GM23338 (cell line): ENCODE measurements around the gene SSR3. TPM values are rescaled to one million over a fixed set of nuclear protein-coding genes. Genes with fewer than 3 reads are reported as not detected.

Experiments used
- ATAC-seq: fragments of 200-7000 bp; cut with Tn5 transposase; 3 replicates; pipeline ENCODE4 v1.9.1; 2020
- DNase-seq: peaks from one replicate; pipeline ENCODE4 v3.0.0-alpha.2; 2015; ENCODE audit warnings: low spot score
- H2AFZ ChIP-seq: fragments of 200-600 bp; sonication (generic); 2 replicates; pipeline ENCODE4 v1.8.0; 2016; ENCODE audit warnings: antibody characterized with exemption, mild to moderate bottlenecking, moderate library complexity
- H3F3A ChIP-seq: fragments of 200-600 bp; sonication (generic); replicated peaks from 2 replicates; pipeline ENCODE4 v1.8.0; 2017; ENCODE audit warnings: antibody characterized with exemption, mixed run types, low read depth
- H3K27ac ChIP-seq: fragments of 200-600 bp; sonication (generic); 2 replicates; pipeline ENCODE4 v1.6.1; 2016; ENCODE audit warnings: low read depth
- H3K27me3 ChIP-seq: fragments of 200-600 bp; sonication (generic); 2 replicates; pipeline ENCODE4 v1.8.0; 2016; ENCODE audit warnings: mild to moderate bottlenecking, mixed run types, moderate library complexity; ENCODE audit not compliant: insufficient read depth
- H3K36me3 ChIP-seq: fragments of 200-600 bp; sonication (generic); 2 replicates; pipeline ENCODE4 v1.8.0; 2016; ENCODE audit warnings: mild to moderate bottlenecking; ENCODE audit not compliant: insufficient read depth
- H3K4me1 ChIP-seq: fragments of 200-600 bp; sonication (generic); 2 replicates; pipeline ENCODE4 v1.8.0; 2016; ENCODE audit warnings: mild to moderate bottlenecking, moderate library complexity; ENCODE audit not compliant: insufficient read depth
- H3K4me2 ChIP-seq: fragments of 200-600 bp; sonication (generic); 2 replicates; pipeline ENCODE4 v1.7.1; 2017; ENCODE audit warnings: mixed run types
- H3K4me3 ChIP-seq: fragments of 200-600 bp; sonication (generic); 2 replicates; pipeline ENCODE4 v1.6.1; 2016; ENCODE audit warnings: mixed run types
- H3K79me2 ChIP-seq: fragments of 200-600 bp; sonication (generic); replicated peaks from 2 replicates; pipeline ENCODE4 v1.8.0; 2017; ENCODE audit warnings: mild to moderate bottlenecking; ENCODE audit not compliant: insufficient read depth
- H3K9me2 ChIP-seq: fragments of 200-600 bp; sonication (generic); 2 replicates; pipeline ENCODE4 v1.8.0; 2017; ENCODE audit not compliant: insufficient read depth
- H4K20me1 ChIP-seq: fragments of 200-600 bp; sonication (generic); replicated peaks from 2 replicates; pipeline ENCODE4 v1.8.0; 2017; ENCODE audit warnings: mild to moderate bottlenecking; ENCODE audit not compliant: insufficient read depth
- H3K27ac Mint-ChIP-seq: 2 replicates; pipeline ENCODE4 v1.8.0; 2020; ENCODE audit warnings: inconsistent platforms, mild to moderate bottlenecking, moderate library complexity, mixed read lengths
- H3K27me3 Mint-ChIP-seq: 3 replicates; pipeline ENCODE4 v1.8.0; 2022; ENCODE audit warnings: low read depth, mild to moderate bottlenecking, moderate library complexity, mixed read lengths, inconsistent platforms; ENCODE audit not compliant: insufficient read depth, poor library complexity
- H3K36me3 Mint-ChIP-seq: 3 replicates; pipeline ENCODE4 v1.8.0; 2021; ENCODE audit warnings: low read depth, mild to moderate bottlenecking, inconsistent platforms, moderate library complexity, mixed read lengths
- H3K4me1 Mint-ChIP-seq: 3 replicates; pipeline ENCODE4 v1.8.0; 2020; ENCODE audit warnings: mild to moderate bottlenecking, inconsistent platforms, mixed read lengths
- H3K4me3 Mint-ChIP-seq: 3 replicates; pipeline ENCODE4 v1.8.0; 2021; ENCODE audit warnings: moderate library complexity, mild to moderate bottlenecking, inconsistent platforms, mixed read lengths
- H3K9me3 Mint-ChIP-seq: 3 replicates; pipeline ENCODE4 v1.8.0; 2020; ENCODE audit warnings: moderate library complexity, mild to moderate bottlenecking, inconsistent platforms, mixed read lengths
- CREB1 ChIP-seq: fragments of 250-450 bp; sonication (Bioruptor Pico); IDR thresholded peaks from 2 replicates; pipeline ENCODE4 v1.5.0; 2020; ENCODE audit warnings: low read depth, mild to moderate bottlenecking, moderate library complexity
- ETS1 ChIP-seq: IDR thresholded peaks from 2 replicates; pipeline ENCODE4 v1.6.1; 2016; ENCODE audit warnings: antibody characterized with exemption
- EZH2 ChIP-seq: fragments of 200-600 bp; sonication (generic); IDR thresholded peaks from one replicate; pipeline ENCODE4 v1.8.0; 2017; ENCODE audit warnings: antibody characterized with exemption, mild to moderate bottlenecking, low read depth; ENCODE audit not compliant: unreplicated experiment
- EZH2phosphoT487 ChIP-seq: fragments of 200-600 bp; sonication (generic); IDR thresholded peaks from one replicate; pipeline ENCODE4 v1.8.1; 2018; ENCODE audit warnings: antibody characterized with exemption; ENCODE audit not compliant: unreplicated experiment
- NANOG ChIP-seq: IDR thresholded peaks from 2 replicates; pipeline ENCODE4 v1.6.1; 2016; ENCODE audit warnings: antibody characterized with exemption, borderline replicate concordance
- POLR2AphosphoS5 ChIP-seq: IDR thresholded peaks from 2 replicates; pipeline ENCODE4 v1.6.1; 2016; ENCODE audit warnings: antibody characterized with exemption, low read depth
- REST ChIP-seq: IDR thresholded peaks from one replicate; pipeline ENCODE4 v1.6.1; 2018; ENCODE audit warnings: antibody characterized with exemption; ENCODE audit not compliant: unreplicated experiment
- polyA plus RNA-seq: library from polyadenylated mRNA; unstranded; fragments of >200 nt; fragmentation: Nextera tagmentation; extraction: Ambion mirVana; gene quantifications from 2 replicates; pipeline ENCODE4 v1.2.1, GENCODE V29; 2016
- total RNA-seq: library from RNA; depleted of rRNA; stranded (reverse); fragments of >200 nt; shearing (Covaris generic); gene quantifications from 2 replicates; pipeline ENCODE4 v1.2.3, GENCODE V29; 2014
- TF ChIP-seq, protein P1 (sequence below): fragments of 250-450 bp; sonication (Bioruptor Pico); IDR thresholded peaks from 2 replicates; pipeline ENCODE4 v1.5.0; 2020; ENCODE audit warnings: mild to moderate bottlenecking, moderate library complexity
- TF ChIP-seq, protein P2 (sequence below), 2 experiments: fragments of 200-600 bp in 1 of 2; sonication (generic) in 1 of 2; conservative IDR thresholded peaks; 2 replicates each; pipeline versions ENCODE4 v1.5.1 to v1.6.1; 2016 to 2017; ENCODE audit warnings: antibody characterized with exemption in 2 of 2, low read depth in 2 of 2, mild to moderate bottlenecking in 2 of 2, moderate library complexity in 1 of 2

Gene SSR3
- total and polyA plus RNA-seq, 2 experiments from 2014 or later = 143 to 173 TPM

GRCh38 chr3:156536524-156537316 lies 18.2 kb downstream of the SSR3 start:
- no peak overlapping the region for H3K27ac ChIP-seq
- ATAC-seq = no peak
- Mint-ChIP-seq H3K27ac (no peak overlapping the region), H3K9me3 (no peaks in the 10 kb centered on the region), H3K36me3 (peaks cover 24% of the 10 kb centered on the region; the same call in 2 of the 3 replicates), H3K27me3 (peaks cover 5% of the 10 kb centered on the region), H3K4me1 (peaks cover 33% of the 10 kb centered on the region), H3K4me3 (no peak overlapping the region)
- H3K27me3 ChIP-seq = no peaks in the 10 kb centered on the region
- DNase-seq = no peak
- H2AFZ ChIP-seq = no peak overlapping the region
- H3K79me2 ChIP-seq = no peaks in the 10 kb centered on the region
- H3K4me1 ChIP-seq = peaks cover 8% of the 10 kb centered on the region
- no peaks in the 10 kb centered on the region; the same call in 1 of the 2 replicates for H4K20me1 ChIP-seq
- H3F3A ChIP-seq = no peaks in the 10 kb centered on the region
- TF ChIP-seq EZH2phosphoT487 (no peak), REST (no peak), EZH2 (no peak), NANOG (no peak), ETS1 (no peak), CREB1 (CRISPR knock-in tag) (no peak), POLR2AphosphoS5 (no peak)
- TF ChIP-seq, protein P1, sequence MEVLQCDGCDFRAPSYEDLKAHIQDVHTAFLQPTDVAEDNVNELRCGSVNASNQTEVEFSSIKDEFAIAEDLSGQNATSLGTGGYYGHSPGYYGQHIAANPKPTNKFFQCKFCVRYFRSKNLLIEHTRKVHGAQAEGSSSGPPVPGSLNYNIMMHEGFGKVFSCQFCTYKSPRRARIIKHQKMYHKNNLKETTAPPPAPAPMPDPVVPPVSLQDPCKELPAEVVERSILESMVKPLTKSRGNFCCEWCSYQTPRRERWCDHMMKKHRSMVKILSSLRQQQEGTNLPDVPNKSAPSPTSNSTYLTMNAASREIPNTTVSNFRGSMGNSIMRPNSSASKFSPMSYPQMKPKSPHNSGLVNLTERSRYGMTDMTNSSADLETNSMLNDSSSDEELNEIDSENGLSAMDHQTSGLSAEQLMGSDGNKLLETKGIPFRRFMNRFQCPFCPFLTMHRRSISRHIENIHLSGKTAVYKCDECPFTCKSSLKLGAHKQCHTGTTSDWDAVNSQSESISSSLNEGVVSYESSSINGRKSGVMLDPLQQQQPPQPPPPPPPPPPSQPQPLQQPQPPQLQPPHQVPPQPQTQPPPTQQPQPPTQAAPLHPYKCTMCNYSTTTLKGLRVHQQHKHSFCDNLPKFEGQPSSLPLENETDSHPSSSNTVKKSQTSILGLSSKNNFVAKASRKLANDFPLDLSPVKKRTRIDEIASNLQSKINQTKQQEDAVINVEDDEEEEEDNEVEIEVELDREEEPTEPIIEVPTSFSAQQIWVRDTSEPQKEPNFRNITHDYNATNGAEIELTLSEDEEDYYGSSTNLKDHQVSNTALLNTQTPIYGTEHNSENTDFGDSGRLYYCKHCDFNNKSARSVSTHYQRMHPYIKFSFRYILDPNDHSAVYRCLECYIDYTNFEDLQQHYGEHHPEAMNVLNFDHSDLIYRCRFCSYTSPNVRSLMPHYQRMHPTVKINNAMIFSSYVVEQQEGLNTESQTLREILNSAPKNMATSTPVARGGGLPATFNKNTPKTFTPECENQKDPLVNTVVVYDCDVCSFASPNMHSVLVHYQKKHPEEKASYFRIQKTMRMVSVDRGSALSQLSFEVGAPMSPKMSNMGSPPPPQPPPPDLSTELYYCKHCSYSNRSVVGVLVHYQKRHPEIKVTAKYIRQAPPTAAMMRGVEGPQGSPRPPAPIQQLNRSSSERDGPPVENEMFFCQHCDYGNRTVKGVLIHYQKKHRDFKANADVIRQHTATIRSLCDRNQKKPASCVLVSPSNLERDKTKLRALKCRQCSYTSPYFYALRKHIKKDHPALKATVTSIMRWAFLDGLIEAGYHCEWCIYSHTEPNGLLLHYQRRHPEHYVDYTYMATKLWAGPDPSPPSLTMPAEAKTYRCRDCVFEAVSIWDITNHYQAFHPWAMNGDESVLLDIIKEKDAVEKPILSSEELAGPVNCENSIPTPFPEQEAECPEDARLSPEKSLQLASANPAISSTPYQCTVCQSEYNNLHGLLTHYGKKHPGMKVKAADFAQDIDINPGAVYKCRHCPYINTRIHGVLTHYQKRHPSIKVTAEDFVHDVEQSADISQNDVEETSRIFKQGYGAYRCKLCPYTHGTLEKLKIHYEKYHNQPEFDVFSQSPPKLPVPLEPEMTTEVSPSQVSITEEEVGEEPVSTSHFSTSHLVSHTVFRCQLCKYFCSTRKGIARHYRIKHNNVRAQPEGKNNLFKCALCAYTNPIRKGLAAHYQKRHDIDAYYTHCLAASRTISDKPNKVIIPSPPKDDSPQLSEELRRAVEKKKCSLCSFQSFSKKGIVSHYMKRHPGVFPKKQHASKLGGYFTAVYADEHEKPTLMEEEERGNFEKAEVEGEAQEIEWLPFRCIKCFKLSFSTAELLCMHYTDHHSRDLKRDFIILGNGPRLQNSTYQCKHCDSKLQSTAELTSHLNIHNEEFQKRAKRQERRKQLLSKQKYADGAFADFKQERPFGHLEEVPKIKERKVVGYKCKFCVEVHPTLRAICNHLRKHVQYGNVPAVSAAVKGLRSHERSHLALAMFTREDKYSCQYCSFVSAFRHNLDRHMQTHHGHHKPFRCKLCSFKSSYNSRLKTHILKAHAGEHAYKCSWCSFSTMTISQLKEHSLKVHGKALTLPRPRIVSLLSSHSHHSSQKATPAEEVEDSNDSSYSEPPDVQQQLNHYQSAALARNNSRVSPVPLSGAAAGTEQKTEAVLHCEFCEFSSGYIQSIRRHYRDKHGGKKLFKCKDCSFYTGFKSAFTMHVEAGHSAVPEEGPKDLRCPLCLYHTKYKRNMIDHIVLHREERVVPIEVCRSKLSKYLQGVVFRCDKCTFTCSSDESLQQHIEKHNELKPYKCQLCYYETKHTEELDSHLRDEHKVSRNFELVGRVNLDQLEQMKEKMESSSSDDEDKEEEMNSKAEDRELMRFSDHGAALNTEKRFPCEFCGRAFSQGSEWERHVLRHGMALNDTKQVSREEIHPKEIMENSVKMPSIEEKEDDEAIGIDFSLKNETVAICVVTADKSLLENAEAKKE (CRISPR knock-in tag) = no peak
- TF ChIP-seq, protein P2, sequence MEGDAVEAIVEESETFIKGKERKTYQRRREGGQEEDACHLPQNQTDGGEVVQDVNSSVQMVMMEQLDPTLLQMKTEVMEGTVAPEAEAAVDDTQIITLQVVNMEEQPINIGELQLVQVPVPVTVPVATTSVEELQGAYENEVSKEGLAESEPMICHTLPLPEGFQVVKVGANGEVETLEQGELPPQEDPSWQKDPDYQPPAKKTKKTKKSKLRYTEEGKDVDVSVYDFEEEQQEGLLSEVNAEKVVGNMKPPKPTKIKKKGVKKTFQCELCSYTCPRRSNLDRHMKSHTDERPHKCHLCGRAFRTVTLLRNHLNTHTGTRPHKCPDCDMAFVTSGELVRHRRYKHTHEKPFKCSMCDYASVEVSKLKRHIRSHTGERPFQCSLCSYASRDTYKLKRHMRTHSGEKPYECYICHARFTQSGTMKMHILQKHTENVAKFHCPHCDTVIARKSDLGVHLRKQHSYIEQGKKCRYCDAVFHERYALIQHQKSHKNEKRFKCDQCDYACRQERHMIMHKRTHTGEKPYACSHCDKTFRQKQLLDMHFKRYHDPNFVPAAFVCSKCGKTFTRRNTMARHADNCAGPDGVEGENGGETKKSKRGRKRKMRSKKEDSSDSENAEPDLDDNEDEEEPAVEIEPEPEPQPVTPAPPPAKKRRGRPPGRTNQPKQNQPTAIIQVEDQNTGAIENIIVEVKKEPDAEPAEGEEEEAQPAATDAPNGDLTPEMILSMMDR (conservative IDR thresholded peaks at IDR 0.05; ENCODE audit: low read depth in 2 of 2) = no peak
- peaks cover 8% of the 10 kb centered on the region; the same call in 1 of the 2 replicates for H3K36me3 ChIP-seq
- no peak overlapping the region for H3K4me2 ChIP-seq
- H3K4me3 ChIP-seq = no peak overlapping the region
- no peaks in the 10 kb centered on the region for H3K9me2 ChIP-seq
